Measurements from ENCODE around the gene ALDH7A1.
A peak's percentile ranks its signal among the peaks of the same experiment; 100 is the strongest.

Gene ALDH7A1

DNA sequence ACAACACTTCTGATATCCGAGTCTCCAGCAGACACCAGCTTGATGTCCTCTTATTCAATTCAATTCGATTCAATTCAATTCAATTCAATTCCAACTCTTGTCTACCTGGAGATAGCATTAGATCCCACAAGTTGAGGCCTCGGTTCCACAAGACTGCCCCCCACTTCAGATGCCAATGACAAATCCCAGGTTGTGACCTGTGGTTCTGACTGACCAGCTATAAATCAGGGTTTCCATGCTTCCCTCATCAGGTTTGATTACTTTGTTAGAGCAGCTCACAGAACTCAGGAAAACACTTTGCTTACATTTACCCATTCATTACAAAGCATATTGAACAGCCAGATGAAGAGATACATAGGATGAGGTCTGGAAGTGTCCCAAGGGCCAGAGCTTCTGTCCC, 82.6 kb downstream of the ALDH7A1 start:
- H3K4me1 ChIP-seq (ENCODE audit: control extremely low read depth in 1 of 4, control insufficient read depth in 4 of 4, insufficient read depth in 4 of 4, low read length in 3 of 4) = peaks cover 0 to 7% (median 2%) of the 10 kb centered on the region in 4 experiments
- ChIA-PET CTCF (interaction anchor here (1.2 kb wide), 1 partner anchor 12 kb away, joined by 5 read pairs; no protein-coding TSS in a partner anchor), POLR2A (no interaction called here)
- no peaks in the 10 kb centered on the region for H3K27me3 ChIP-seq (replicated peaks in 2 of 5; ENCODE audit: control insufficient read depth in 4 of 5, insufficient read depth in 5 of 5, low read length in 4 of 5)
- H3K4me3 ChIP-seq (ENCODE audit: control insufficient read depth in 1 of 7, extremely low read depth in 1 of 7, insufficient read depth in 4 of 7, low read depth in 2 of 7, low read length in 6 of 7) = no peak overlapping the region
- H3K36me3 ChIP-seq (ENCODE audit: control insufficient read depth in 4 of 4, insufficient read depth in 4 of 4, low read length in 3 of 4) = no peaks in the 10 kb centered on the region
- no peak for DNase-seq
- H3K9me3 ChIP-seq (ENCODE audit: control extremely low read depth in 1 of 5, control insufficient read depth in 4 of 5, insufficient read depth in 2 of 5, low read depth in 1 of 5, low read length in 4 of 5) = peaks cover 0 to 2% (median 0%) of the 10 kb centered on the region in 5 experiments
- no peak overlapping the region for H3K27ac ChIP-seq (ENCODE audit: insufficient read depth in 1 of 2, low read depth in 1 of 2, low read length in 2 of 2, poor library complexity in 1 of 2, severe bottlenecking in 2 of 2)
- whole genome bisulfite sequencing (ENCODE audit: insufficient coverage) = 100% methylated on average over 3 of the region's 3 CpGs

DNA sequence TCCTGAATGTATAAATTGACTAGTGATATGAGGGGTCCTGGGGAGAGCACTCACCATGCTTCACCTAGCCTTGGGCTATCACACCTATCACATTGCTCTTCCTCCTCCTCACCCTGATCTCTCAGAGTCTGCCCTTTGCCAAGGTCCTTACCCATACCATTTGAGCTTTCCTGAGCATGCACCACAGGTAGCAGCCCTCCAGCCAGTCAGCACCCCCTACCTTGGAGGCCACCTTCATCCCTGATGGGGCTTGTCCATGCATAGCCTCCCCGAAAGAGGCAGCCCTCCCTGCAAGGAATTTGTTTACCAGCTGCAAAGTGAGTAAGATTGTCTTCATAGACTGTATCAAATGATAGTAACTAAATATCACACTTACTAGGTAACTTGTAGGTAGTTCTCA, 83.1 kb downstream of the ALDH7A1 start:
- peaks cover 0 to 7% (median 2%) of the 10 kb centered on the region in 4 experiments for H3K4me1 ChIP-seq (ENCODE audit: control extremely low read depth in 1 of 4, control insufficient read depth in 4 of 4, insufficient read depth in 4 of 4, low read length in 3 of 4)
- WGBS (ENCODE audit: insufficient coverage) = no CpG with 5 or more reads among the region's 1 CpG
- H3K9me3 ChIP-seq (ENCODE audit: control extremely low read depth in 1 of 5, control insufficient read depth in 4 of 5, insufficient read depth in 2 of 5, low read depth in 1 of 5, low read length in 4 of 5) = peaks cover 0 to 2% (median 0%) of the 10 kb centered on the region in 5 experiments
- H3K27me3 ChIP-seq (replicated peaks in 2 of 5; ENCODE audit: control insufficient read depth in 4 of 5, insufficient read depth in 5 of 5, low read length in 4 of 5) = no peaks in the 10 kb centered on the region
- no peak overlapping the region for H3K27ac ChIP-seq (ENCODE audit: insufficient read depth in 1 of 2, low read depth in 1 of 2, low read length in 2 of 2, poor library complexity in 1 of 2, severe bottlenecking in 2 of 2)
- no peaks in the 10 kb centered on the region for H3K36me3 ChIP-seq (ENCODE audit: control insufficient read depth in 4 of 4, insufficient read depth in 4 of 4, low read length in 3 of 4)
- DNase-seq = no peak
- POLR2A ChIA-PET = no interaction called here
- no peak overlapping the region for H3K4me3 ChIP-seq (ENCODE audit: control insufficient read depth in 1 of 7, extremely low read depth in 1 of 7, insufficient read depth in 4 of 7, low read depth in 2 of 7, low read length in 6 of 7)
- CTCF ChIA-PET = interaction anchor here (1.2 kb wide), 1 partner anchor 12 kb away, joined by 5 read pairs; no protein-coding TSS in a partner anchor

DNA sequence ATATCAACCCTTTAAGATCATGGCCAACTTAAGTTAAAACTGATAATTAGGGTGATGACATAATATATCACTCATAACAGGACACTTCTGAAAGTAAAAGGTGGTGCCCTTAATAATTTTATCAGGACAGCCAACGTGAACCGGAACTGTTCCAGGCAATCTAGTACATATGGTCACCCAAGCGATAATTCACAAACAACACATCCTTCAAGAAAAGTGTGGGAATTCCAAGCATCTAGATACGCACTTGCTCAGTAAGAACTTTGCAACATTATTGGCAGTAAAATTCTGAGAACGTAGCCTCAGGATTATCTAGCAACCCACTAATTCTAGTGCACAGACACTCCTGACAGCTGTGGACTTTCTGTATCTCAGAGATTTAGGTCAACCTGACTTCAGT, 85.7 kb downstream of the ALDH7A1 start:
- WGBS (ENCODE audit: insufficient coverage) = 98% methylated on average over 5 of the region's 5 CpGs
- Histone ChIP-seq H3K27me3 (replicated peaks in 2 of 5; ENCODE audit: control insufficient read depth in 4 of 5, insufficient read depth in 5 of 5, low read length in 4 of 5) (no peaks in the 10 kb centered on the region), H3K27ac (ENCODE audit: insufficient read depth in 1 of 2, low read depth in 1 of 2, low read length in 2 of 2, poor library complexity in 1 of 2, severe bottlenecking in 2 of 2) (no peak overlapping the region), H3K4me1 (ENCODE audit: control extremely low read depth in 1 of 4, control insufficient read depth in 4 of 4, insufficient read depth in 4 of 4, low read length in 3 of 4) (peaks cover 0 to 7% (median 2%) of the 10 kb centered on the region in 4 experiments), H3K4me3 (ENCODE audit: control insufficient read depth in 1 of 7, extremely low read depth in 1 of 7, insufficient read depth in 4 of 7, low read depth in 2 of 7, low read length in 6 of 7) (no peak overlapping the region), H3K36me3 (ENCODE audit: control insufficient read depth in 4 of 4, insufficient read depth in 4 of 4, low read length in 3 of 4) (no peaks in the 10 kb centered on the region), H3K9me3 (ENCODE audit: control extremely low read depth in 1 of 5, control insufficient read depth in 4 of 5, insufficient read depth in 2 of 5, low read depth in 1 of 5, low read length in 4 of 5) (peaks cover 0 to 2% (median 0%) of the 10 kb centered on the region in 5 experiments)
- CTCF ChIA-PET = interaction anchor here (0.7 to 1.4 kb wide), 3 partner anchors 9 to 10 kb away, joined by 3 read pairs; no protein-coding TSS in a partner anchor
- POLR2A ChIA-PET = no interaction called here
- no peak for DNase-seq

DNA sequence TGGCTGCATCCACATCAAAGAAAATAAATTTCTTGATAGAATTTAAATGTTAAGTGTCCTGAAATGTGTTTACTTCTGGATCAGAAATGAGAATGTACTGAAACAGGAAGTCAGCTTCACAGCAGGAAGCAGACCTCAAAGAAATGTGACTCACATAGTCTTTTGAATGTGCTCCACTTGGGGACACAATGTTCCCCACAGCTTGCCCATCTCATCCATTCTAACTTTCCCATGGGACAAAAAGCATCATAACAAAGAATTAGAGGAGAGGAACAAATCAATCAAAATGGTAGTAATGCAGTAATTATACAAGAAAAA, 86.1 kb downstream of the ALDH7A1 start:
- peaks cover 0 to 7% (median 2%) of the 10 kb centered on the region in 4 experiments for H3K4me1 ChIP-seq (ENCODE audit: control extremely low read depth in 1 of 4, control insufficient read depth in 4 of 4, insufficient read depth in 4 of 4, low read length in 3 of 4)
- no peak overlapping the region for H3K27ac ChIP-seq (ENCODE audit: insufficient read depth in 1 of 2, low read depth in 1 of 2, low read length in 2 of 2, poor library complexity in 1 of 2, severe bottlenecking in 2 of 2)
- CTCF ChIA-PET = interaction anchor here (0.7 to 1.4 kb wide), 2 partner anchors 9 to 10 kb away, joined by 3 read pairs; no protein-coding TSS in a partner anchor
- H3K36me3 ChIP-seq (ENCODE audit: control insufficient read depth in 4 of 4, insufficient read depth in 4 of 4, low read length in 3 of 4) = no peaks in the 10 kb centered on the region
- peak; percentile 8 to 62 (median 43) for DNase-seq
- no peak overlapping the region for H3K4me3 ChIP-seq (ENCODE audit: control insufficient read depth in 1 of 7, extremely low read depth in 1 of 7, insufficient read depth in 4 of 7, low read depth in 2 of 7, low read length in 6 of 7)
- POLR2A ChIA-PET = no interaction called here
- H3K9me3 ChIP-seq (ENCODE audit: control extremely low read depth in 1 of 5, control insufficient read depth in 4 of 5, insufficient read depth in 2 of 5, low read depth in 1 of 5, low read length in 4 of 5) = peaks cover 0 to 2% (median 0%) of the 10 kb centered on the region in 5 experiments
- no peaks in the 10 kb centered on the region for H3K27me3 ChIP-seq (replicated peaks in 2 of 5; ENCODE audit: control insufficient read depth in 4 of 5, insufficient read depth in 5 of 5, low read length in 4 of 5)

DNA sequence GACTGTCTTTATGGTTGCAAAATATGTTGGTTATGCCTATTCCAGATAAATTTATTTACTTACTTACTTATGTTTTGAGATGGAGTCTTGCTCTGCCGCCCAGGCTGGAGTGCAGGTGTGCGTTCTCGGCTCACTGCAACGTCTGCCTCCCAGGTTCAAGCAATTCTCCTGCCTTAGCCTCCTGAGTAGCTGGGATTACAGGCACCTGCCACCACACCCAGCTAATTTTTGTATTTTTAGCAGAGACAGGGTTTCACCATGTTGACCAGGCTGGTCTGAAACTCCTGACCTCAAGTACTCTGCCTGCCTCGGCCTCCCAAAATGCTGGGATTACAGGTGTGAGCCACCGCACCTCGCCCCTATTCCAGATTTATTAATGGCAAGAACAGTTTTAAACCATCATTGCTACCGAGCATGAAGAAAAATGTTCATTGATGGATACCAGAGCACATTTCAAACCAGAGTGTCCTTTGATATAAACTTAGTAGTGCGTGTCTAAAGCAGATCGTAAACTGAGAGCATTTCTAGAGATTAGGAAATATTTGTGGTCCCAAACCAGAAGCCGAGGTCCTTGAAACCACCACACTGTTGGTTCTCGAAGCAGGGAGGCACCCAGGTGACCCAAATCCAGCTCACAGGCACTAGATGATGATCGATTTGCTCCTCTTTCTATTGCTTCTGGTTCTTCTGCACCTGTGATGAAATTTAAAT, 86.6 kb downstream of the ALDH7A1 start:
- no peak overlapping the region for H3K27ac ChIP-seq (ENCODE audit: insufficient read depth in 1 of 2, low read depth in 1 of 2, low read length in 2 of 2, poor library complexity in 1 of 2, severe bottlenecking in 2 of 2)
- 90% methylated on average over 9 of the region's 13 CpGs for WGBS (ENCODE audit: insufficient coverage)
- H3K4me1 ChIP-seq (ENCODE audit: control extremely low read depth in 1 of 4, control insufficient read depth in 4 of 4, insufficient read depth in 4 of 4, low read length in 3 of 4) = peaks cover 0 to 7% (median 2%) of the 10 kb centered on the region in 4 experiments
- no peak overlapping the region for H3K4me3 ChIP-seq (ENCODE audit: control insufficient read depth in 1 of 7, extremely low read depth in 1 of 7, insufficient read depth in 4 of 7, low read depth in 2 of 7, low read length in 6 of 7)
- ChIA-PET CTCF (interaction anchor here (0.7 to 1.4 kb wide), 2 partner anchors 9 to 10 kb away, joined by 3 read pairs; no protein-coding TSS in a partner anchor), POLR2A (no interaction called here)
- no peaks in the 10 kb centered on the region for H3K27me3 ChIP-seq (replicated peaks in 2 of 5; ENCODE audit: control insufficient read depth in 4 of 5, insufficient read depth in 5 of 5, low read length in 4 of 5)
- H3K9me3 ChIP-seq (ENCODE audit: control extremely low read depth in 1 of 5, control insufficient read depth in 4 of 5, insufficient read depth in 2 of 5, low read depth in 1 of 5, low read length in 4 of 5) = peaks cover 0 to 2% (median 0%) of the 10 kb centered on the region in 5 experiments
- H3K36me3 ChIP-seq (ENCODE audit: control insufficient read depth in 4 of 4, insufficient read depth in 4 of 4, low read length in 3 of 4) = no peaks in the 10 kb centered on the region
- no peak for DNase-seq

DNA sequence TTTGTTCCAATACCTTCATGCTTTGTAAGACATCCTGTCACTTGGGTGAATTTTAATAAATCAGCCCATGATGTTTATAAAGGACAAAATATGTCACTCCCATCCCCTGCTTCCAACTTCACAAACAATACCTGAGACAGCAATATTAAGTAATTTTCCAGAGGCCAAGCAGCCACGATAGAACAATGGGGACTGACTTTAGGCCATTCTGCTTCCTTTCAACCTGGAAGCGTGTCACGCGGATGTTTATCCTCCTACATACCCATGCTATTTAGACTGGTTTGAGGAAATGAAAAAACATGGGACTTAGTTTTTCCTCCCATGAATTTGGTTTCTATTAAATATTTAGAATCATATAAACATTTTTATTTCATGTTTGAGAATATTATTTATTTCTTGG, 88.9 kb downstream of the ALDH7A1 start:
- Histone ChIP-seq H3K4me1 (ENCODE audit: control extremely low read depth in 1 of 4, control insufficient read depth in 4 of 4, insufficient read depth in 4 of 4, low read length in 3 of 4) (peaks cover 0 to 7% (median 2%) of the 10 kb centered on the region in 4 experiments), H3K4me3 (ENCODE audit: control insufficient read depth in 1 of 7, extremely low read depth in 1 of 7, insufficient read depth in 4 of 7, low read depth in 2 of 7, low read length in 6 of 7) (no peak overlapping the region), H3K36me3 (ENCODE audit: control insufficient read depth in 4 of 4, insufficient read depth in 4 of 4, low read length in 3 of 4) (no peaks in the 10 kb centered on the region), H3K9me3 (ENCODE audit: control extremely low read depth in 1 of 5, control insufficient read depth in 4 of 5, insufficient read depth in 2 of 5, low read depth in 1 of 5, low read length in 4 of 5) (peaks cover 0 to 2% (median 0%) of the 10 kb centered on the region in 5 experiments), H3K27ac (ENCODE audit: insufficient read depth in 1 of 2, low read depth in 1 of 2, low read length in 2 of 2, poor library complexity in 1 of 2, severe bottlenecking in 2 of 2) (no peak overlapping the region), H3K27me3 (replicated peaks in 2 of 5; ENCODE audit: control insufficient read depth in 4 of 5, insufficient read depth in 5 of 5, low read length in 4 of 5) (no peaks in the 10 kb centered on the region)
- CTCF ChIA-PET = no interaction called here
- WGBS (ENCODE audit: insufficient coverage) = 100% methylated on average over 1 of the region's 4 CpGs
- DNase-seq = no peak
- POLR2A ChIA-PET = no interaction called here

DNA sequence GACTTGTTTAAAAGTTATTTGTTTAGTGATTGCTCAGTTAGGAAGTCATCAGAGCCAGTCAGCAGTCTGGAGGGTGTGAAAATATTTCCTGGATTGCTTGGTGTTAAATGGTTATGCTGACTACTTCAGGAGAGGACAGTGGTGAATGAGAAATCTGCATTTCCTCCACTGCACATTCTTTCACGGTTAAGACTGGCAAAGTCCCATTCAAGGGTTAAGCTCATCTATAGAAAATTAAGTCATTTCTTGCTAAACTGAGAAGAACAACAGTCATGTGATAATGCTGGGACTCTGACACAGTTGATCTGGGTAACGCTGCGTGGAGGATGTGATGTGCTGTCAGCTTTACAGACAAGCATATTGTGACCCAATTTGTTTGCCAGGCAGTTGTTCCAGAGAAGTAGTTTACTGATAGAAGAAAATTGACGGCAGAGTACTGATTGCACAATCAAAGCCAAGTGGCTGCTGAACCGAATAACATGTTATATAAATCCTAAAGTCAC, 91.4 kb downstream of the ALDH7A1 start:
- CTCF ChIA-PET = interaction anchor here (0.5 kb wide), 1 partner anchor 9 kb away, joined by 3 read pairs; no protein-coding TSS in a partner anchor
- H3K36me3 ChIP-seq (ENCODE audit: control insufficient read depth in 4 of 4, insufficient read depth in 4 of 4, low read length in 3 of 4) = no peaks in the 10 kb centered on the region
- POLR2A ChIA-PET = no interaction called here
- peaks cover 0 to 4% (median 1%) of the 10 kb centered on the region in 4 experiments for H3K4me1 ChIP-seq (ENCODE audit: control extremely low read depth in 1 of 4, control insufficient read depth in 4 of 4, insufficient read depth in 4 of 4, low read length in 3 of 4)
- WGBS (ENCODE audit: insufficient coverage) = 100% methylated on average over 2 of the region's 5 CpGs
- H3K4me3 ChIP-seq (ENCODE audit: control insufficient read depth in 1 of 7, extremely low read depth in 1 of 7, insufficient read depth in 4 of 7, low read depth in 2 of 7, low read length in 6 of 7) = no peak overlapping the region
- no peak for DNase-seq
- H3K27ac ChIP-seq (ENCODE audit: insufficient read depth in 1 of 2, low read depth in 1 of 2, low read length in 2 of 2, poor library complexity in 1 of 2, severe bottlenecking in 2 of 2) = no peak overlapping the region
- H3K27me3 ChIP-seq (replicated peaks in 2 of 5; ENCODE audit: control insufficient read depth in 4 of 5, insufficient read depth in 5 of 5, low read length in 4 of 5) = no peaks in the 10 kb centered on the region
- peaks cover 0 to 2% (median 0%) of the 10 kb centered on the region in 5 experiments for H3K9me3 ChIP-seq (ENCODE audit: control extremely low read depth in 1 of 5, control insufficient read depth in 4 of 5, insufficient read depth in 2 of 5, low read depth in 1 of 5, low read length in 4 of 5)

Data from common myeloid progenitor, CD34-positive (primary cell).